Activated T-helper 1 cell treated with anti-CD3 and anti-CD28 coated beads, Interleukin-2, amount 50 U/mL, for 16 hours (primary cell): ENCODE data around the gene TMEM117.
A peak's percentile ranks its signal among the peaks of the same experiment; 100 is the strongest.

Experiments
- DNase-seq, 2 donors: peaks; one replicate each; pipeline ENCODE4 v3.0.0-alpha.2; 2020; ENCODE audit warnings: low read depth in 1 of 2, low spot score in 1 of 2

The TMEM117 gene

DNA sequence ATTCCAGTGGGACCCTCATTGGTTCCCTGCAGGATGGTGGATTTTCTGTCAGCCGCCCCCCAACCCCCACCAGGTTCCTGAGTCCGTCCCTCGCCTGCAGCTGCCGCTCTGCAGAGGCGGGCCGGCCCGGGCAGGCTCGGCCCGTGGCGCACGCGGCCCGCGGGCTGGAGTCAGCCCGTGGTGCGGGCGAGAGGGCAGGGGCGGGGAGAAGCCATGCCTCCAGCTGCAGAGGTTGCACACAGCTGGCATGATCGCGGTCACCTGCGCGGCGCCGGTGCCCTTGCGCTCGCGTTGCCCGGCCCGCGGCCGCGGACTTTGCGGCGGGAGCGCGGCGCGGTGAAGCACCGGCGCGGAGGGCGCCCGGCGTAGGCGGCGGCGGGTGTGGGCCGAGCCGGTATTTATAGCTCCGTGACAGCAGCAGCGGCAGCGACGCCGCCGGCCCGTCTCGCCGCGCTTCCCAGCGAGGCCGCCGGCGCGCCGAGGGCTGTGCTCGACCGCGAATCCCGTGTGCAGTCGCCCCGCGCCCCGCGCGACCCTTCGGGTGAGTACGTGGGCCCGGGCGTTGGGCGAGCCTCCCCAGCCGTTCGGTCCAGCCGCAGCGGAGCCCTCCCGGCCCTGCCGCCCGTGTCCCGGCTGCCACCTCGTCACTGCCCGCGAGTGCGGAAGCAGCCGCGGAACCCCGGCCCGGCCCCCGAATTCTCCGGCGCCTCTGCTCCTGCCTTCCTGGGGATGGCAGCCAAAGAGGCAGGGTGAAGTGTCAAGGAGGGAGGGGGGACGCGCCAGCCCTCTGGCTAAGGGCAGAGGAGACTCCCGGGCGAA, at the start of gene TMEM117:
Gene TMEM117 (plus strand): TSS at position 426 of the 819 bp plus-strand sequence.
- DNase-seq, result peak; percentile 33 to 41

DNA sequence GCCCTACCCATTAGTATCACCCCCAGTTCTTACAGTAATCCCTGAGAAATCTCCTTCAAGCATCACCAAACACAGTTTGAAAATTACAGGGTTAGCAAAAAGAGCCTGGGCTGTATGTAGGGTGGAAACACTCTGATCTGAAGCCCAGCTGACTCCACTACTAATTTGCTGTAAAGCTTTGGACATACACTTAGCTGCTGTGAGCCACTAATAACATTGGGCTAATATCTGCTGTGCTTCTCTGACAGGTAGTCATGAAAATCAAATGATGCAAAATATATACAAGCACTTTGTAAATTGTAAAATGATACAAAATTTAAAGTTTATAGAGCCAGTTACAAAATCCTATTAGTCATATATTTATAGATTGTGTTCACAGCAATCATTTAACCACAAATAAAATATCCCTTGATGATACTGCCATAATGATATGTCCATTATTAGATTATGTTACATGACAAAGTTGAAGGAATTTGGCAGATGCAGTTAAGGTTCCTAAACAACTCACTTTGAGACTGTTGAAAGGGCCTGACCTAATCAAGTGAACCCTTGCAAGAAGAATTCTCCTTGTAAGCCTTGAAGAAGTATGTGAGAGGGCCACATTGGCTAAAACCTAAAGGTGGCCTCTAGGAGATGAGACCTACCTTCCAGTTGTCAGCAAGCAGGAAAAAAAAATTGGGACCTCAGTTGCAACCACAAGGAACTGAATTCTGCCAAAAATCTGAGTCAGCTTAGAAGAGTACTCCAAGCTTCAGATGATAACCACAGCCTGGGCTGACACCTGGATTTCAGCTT, 48.8 kb upstream of the TMEM117 start:
- no peak for DNase-seq

DNA sequence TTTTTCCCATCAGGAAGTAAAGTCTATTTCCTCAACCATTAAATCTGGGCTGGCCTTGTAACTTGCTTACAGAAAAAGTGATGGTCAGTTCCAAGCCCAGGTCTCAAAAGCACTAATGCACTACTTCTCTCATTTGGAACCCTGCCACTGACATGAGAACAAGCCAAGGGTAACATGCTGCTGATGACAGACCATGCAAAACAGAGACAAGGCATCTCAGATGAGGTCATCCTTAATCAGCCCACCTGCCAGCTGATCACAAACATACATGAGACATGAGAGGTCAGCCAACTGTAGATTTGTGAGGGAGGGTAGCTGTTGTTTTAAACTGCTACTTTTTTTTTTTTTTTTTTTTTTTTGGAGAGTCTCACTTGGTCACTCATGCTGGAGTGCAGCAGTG, 45.9 kb upstream of the TMEM117 start:
- no peak for DNase-seq

DNA sequence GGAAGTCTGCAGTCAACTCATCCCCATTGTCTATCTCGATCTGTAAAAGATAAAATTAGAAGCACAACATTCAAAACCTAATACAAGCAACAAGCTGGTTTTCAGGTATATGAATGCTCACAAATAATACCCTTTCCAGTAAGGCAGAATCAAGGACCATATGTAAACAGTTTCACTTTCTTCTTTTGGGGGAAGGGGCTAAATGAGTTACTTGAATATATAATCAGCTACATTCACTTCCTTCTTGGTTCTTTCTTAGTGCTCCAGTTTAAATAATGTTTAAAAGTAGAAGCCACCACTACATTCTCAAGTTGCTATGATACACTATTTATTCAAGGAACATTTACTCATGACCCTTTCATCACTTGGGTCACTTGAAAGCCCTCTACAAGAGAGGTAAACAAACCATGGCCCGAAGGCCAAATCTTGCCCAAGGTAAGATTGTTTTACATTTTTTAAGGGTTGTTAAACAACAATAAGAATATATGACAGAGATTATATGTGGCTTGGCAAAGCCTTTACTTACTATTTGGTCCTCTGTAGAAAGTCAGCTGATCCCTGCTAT, 40.1 kb upstream of the TMEM117 start:
- DNase-seq, result no peak

DNA sequence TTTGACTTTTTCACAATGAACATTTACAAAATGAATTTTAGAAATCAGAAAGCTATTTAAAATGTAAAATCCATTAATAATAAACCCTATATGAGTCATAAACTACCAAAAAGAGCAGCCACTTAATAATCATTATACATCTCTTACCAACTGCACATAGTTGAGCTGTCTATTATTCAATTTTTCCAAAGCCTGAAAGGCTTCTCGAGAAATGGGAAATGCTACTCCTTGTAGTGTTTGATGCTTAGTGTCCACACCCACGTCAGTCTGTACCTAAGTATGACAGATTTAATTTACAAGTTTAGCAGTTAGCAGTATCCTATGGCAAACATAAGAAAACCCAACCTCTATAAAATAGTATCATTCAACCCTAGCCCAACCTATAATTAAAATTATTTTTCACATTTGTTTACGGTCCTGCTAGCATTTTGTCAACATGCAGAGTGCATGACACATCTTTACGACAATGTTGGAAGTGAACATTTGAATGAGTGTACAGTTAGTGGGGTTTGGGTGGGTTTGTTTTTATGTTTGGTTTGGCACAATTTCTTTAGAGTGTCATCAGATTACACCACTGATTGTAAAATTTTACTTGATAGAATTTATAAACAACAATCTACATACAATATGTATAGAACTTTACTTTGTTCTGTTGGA, 38.2 kb upstream of the TMEM117 start:
- no peak for DNase-seq

DNA sequence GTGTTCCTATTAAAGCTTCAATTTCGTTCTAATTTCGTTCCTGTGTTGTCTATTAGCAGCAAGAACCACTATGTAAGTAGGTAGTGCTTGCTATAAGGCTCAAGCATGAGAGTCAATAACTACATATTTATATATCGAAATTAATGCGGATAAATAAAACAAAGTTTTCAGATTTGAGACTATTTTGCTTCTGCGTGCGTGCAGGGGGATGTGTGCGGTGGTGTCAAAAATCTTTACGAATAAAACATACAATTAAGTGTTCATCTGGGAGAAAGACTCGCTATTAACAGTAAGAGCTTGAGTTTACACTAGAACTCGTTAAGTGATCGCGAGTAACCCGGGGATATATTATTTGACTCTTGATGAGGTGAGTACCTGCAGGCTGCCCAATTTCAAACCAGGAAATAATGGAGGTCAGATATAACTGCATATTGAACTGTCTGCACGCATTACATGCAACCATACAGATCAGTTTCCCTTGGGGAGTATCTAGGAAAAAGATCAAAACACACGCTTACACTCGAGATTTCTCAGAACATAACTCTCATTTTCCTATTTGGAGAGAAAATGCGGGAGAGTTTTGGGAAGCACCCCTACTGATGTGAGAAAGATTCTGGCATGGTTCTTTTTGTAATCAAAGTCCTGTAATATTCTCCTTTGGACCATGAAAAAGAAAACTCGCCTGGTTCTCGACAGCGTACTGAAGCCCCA, 30.6 kb upstream of the TMEM117 start:
- DNase-seq, result no peak

DNA sequence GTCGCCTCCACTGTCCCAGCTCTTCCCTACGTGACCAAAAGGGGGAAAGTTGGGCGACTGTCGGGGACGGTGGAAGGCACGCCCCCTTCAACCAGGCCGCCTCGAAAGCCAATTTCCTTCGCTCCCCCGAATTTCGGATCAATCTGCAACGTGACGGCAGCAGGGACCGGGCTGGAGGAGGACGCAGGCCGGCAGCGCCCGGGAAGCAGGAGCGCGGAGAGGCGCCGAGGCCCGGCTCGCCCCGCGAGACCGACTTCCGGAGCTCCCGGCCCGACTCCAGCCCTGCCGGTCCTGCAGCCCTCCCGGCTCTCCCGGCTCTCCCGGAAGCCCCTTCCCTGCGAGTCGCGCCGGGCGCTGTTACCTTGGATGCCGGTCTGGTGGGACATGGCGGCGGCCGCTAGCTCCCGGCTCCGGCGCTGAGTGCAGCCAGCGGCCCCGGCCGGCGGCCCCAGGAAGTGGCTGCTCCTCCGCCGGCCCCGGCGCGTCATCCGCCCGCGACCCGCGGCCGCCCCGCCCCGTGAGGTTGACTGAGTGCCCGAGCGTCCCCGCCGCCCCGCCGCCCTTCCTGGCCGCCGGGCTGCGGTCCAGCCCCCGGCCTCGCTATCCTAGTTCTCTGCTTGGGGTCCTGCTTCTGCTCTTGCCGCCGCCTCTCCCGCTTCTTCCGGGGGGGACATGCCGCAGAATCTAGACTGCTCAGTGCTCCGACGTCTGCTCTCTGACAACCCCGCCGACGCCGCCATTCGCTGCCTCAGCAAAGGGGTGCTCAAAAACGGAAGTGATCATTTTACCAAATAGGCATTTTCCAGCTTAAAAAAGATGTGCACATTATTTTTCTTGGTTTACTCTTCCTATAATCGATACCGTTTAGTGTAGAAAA, 29.8 kb upstream of the TMEM117 start, which contains the start of gene TWF1:
Gene TWF1 (minus strand): TSS at position 458 of the 877 bp plus-strand sequence. CDS start 72 bp downstream, at position 386.
- DNase-seq, result peak; percentile 64 to 75

DNA sequence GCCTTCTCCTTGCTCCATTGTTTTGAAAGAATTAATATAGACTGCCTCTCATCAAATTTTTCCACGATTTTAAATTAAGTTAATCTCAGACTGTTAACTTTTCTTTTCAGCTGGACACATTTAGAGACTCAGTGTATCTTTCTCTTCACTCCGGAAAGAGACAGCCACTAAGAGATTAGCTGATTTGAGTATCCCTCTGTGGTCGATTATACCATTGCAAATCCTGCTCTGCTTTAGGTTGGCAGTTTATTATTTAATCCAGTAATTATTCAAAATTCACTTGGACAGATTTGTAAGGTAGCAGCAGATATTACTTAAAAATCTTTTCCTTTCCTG, 29.2 kb upstream of the TMEM117 start:
- no peak for DNase-seq

DNA sequence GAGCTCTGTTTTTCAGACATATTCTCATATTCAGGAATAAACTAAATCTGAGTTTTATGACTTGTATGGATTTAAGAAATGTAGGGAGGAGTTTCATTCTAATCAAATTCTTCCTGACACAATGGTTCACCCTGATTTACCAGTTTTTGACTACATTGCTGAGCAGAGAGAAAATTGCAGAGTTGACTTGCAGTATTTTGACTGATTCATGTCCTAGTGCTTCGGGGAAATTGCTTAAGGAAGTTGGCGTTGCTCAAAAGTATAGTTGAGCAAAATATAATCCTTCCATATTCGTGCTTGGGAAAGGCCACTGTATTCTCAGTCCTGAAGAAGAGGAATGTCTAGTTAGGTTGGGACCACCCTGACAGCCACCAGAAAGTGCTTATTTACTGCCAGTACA, 28.5 kb upstream of the TMEM117 start:
- DNase-seq, result no peak

DNA sequence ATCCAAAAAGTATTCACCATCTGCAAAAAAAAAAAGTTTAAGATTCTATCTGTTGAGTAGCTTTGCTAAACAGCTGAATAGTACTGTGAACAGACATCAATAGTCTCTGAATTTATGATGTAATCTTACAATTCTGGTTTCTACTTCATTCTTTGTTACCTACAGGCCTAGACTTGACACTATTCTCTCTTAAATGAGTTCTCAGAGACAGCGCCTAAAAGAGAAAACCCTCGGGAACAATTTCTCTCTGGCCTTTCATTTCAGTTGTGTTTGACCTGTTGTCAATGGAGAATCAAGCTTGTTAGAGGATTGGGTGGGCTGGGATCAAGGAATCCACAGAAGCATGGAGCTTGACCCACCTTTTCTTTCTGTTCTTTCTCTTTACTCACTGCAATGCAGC, 23.8 kb upstream of the TMEM117 start:
- DNase-seq, result no peak

DNA sequence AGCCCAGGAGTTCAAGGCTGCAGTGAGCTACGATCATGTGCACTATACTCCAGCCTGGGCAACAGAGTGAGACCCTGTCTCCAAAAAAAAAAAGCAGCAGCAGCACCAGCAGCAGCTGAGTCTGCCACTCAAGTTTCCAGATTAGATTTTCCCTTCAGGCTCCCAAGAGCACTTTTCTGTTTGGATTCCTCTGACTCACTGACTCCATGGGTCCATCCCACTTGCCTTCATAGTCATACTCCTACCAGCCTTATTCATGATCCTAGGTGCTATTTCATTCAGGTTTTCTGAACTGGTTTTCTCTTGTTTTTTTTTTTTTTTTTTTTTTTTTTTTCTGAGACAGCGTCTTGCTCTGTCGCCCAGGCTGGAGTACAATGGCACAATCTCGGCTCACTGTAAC, 23.0 kb upstream of the TMEM117 start:
- no peak for DNase-seq

DNA sequence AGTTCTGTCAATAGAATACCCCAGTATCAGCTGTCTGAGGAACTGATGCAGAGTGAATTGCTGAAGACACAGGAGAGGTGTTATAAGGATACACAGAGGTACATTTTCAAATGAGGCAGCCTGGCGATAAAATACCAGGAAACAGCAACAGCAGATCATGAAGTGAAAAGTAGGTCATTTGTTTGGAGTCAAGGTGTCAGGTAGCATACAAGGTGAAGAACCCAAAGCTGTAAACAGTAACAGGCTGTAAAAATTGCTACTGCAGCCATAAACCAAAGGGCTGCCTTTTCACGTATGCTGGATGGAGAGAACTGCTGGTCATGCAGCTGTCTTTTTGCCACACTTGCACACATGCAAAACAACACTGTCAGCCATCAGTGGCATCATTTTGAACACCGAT, 20.5 kb upstream of the TMEM117 start:
- DNase-seq, result no peak

DNA sequence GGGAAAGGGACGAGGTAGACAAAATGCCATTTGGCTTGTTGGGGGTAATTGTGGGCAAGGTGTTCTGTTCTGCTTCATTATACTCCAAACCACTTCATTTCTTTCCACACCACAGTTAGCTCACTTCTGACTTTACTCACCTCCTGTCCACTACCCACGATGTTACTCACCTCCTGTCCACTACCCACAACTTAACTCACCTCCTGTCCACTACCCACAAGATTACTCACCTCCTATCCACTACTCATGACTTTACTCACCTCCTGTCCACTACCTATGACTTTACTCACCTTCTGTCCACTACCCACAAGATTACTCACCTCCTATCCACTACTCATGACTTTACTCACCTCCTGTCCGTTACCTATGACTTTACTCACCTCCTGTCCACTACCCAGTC, 19.7 kb upstream of the TMEM117 start:
- DNase-seq, result no peak

DNA sequence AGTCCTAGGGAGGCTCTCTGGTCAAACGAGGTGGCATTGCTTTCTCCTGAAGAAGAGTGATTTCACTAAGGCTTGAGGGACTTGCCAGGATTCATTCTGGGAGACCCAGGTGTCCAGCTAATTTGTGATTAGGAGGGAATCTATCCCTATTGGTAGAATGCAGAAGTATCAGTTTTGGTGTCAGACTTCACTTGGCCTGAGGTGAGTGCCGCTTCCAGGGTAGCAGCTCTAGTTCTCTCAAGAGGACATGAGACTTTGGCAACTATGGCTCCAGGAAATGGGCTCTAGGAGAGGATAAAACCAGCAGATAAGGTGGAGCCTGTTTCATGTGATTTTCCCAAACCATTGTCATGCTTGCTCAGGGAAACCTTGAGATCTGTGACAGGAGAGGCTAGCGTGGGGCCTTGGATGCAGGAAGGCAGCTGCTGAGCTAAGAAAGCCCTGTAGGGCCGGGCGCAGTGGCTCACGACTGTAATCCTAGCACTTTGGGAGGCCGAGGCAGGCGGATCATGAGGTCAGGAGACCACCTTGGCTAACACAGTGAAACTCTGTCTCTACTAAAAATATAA, 11.6 kb upstream of the TMEM117 start:
- no peak for DNase-seq

DNA sequence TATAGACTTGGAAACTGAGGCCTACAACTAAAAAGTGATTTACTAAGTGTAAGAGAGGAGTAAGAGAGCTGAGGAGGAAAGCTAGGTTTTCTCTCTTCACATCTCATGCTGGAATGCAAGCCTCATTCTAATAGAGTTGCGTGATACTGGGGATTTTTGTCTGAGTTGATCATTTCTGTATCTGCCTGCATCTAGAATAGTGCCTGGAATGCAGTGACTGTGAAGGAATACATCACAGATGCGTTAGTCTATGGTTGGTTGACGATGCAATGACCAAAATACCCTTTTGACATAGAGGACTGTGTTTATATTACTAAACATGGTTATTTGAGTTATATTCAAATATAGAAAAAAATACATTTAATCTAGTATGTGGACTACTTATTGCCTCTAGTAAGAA, 9.2 kb upstream of the TMEM117 start:
- no peak for DNase-seq

DNA sequence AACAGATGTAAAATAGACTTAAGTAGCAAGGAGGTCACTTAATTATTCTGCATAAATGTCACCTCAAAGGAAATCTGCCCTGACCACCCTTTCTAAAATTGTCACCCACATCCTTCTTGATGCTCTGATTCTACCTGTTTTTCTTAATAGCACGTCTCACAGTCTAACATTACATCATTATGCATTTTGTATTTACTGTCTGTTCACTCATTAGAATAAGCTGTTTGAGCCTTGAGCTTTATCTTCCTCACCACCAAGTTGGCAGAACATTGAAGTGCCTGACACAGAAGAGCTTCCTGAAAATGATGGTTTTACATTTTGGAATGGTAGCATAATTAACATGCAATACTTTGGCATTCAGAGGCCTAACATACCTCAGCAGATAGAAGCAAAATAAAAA, 8.8 kb upstream of the TMEM117 start:
- DNase-seq, result no peak

DNA sequence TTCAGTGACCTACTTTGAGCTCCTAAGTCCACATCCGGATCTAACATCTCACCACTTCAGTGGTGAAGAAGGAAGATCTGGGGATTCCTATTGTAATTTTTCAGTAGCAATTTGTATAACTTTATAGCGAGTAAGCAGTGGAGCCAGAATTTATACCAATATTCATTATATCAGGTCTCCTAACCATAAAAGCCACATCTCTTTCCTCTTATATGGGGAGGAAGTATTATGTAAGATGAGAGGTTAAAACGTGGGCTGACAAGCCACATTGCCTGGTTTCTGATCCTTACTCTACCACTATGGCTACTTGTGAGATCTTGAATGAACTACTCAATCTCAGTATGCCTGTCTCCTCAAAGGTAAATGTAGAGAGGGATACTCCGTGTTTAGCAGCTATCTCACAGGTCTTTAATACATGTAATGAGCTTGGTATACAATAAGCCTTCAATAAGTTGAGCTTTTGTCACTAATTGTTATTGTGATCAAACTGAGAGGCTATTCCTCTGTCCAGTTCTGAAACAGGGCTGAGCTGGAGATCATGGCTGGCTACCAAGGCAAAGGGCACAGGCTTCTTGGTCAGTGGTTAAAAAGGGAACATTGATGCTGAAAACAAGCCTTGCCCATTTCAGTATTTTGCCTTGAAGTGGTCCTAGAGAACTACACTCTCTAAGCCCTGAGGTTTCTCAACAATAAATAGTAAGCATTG, 3.3 kb upstream of the TMEM117 start:
- DNase-seq, result no peak

DNA sequence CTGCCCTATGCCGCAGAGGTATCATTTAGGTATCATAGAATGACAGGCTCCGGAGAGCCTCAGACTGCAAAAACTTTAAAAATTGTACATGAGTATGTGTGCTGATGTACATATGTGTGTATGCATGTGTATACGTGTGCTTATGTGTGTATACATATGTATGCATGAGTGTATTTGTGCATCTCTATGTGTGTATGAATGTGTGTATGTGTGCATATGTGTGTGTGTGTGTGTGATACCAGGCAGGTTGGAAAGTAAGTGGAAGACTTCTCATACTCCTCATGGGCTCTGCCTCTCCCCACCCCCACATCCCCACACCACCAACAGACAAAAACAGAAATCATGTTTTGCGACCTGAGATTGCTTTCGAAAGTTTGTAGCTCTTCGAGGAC, 621 bp upstream of the TMEM117 start:
- DNase-seq, result no peak

DNA sequence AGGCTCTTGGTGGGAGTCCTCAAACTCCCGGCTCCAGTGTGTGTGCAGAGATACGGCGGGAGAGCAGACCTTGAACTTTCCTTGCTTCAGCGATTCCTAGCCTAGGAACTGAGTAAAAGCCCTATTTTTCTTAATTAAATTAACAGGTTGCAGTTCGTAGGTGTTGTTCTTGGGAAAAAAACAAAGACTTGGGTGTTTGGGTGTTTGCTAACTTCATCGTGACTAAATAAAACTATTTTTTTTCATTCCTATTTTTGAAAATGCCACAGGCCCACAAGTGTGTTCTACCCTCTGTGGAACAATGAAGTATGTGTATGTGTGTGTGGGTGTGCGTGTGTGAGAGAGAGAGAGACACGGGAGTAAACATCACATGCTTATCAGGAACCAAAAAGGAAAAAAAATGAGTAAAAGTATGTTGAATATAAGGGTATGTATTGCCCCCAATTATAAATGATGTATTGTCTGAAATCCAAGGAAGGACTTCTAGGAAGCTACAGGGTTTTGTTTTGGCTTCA, 651 bp downstream of the TMEM117 start:
- no peak for DNase-seq
